ENCODE measurements around the gene ANO2.

Gene ANO2

DNA sequence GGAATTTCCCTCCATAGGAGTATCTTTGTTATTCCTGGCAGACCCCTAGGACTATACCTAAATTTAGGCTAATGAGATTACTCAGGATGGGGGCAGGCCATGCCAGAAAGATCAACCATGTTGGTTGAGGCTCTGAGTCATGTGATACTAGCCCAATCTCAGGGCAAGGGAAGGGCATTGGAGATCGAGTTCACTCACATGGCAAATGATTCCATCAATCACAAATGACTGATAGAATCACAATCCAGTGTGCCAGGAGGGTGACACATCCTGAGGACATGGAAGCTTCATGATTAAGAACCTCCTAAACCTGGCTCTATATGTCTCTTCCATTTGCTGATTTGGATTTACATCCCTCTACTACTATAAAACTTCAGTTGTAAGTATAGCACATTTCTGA lies 330.8 kb downstream of the ANO2 start:
- DNase-seq, result no peak

DNA sequence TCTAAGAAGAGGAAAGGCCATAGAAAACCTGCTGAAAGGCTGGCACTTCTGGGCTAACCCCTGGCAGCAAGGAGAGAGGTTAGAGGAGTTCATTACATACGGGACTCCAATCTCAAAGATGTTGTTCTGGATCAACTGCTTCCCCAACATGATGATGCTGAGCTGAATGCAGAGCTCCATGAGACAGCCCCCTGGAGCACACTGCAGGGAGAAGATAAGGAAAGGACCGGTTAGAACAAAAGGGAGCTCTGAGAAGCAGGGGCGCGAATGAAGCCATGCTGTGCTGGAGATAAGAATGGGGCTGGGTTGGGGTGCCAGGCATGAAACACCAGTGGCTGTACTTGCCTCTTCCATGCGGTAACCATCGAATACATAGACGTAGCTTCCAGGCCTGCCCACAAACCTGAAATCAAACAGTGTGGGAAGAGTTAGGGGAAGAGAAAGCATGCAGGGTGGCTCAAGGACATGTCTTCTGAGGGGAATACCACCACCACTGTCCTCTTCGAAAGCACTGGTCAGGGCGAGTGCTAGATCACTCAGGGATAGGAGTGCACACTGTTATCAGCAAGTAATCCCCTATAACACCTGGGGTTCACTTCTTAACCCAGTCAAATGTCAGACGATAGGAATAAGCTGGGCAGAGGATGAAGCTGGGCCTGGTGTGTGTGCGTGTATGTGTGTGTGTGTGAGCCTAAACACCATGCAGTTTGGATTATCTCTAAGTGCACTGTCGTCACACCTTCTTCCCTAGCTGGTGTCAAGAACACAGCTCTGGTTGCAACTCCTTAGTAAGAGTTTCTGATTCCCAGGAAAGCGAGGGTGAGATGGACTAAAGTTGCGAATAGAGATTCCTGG lies 332.3 kb downstream of the ANO2 start:
- no peak for DNase-seq

DNA sequence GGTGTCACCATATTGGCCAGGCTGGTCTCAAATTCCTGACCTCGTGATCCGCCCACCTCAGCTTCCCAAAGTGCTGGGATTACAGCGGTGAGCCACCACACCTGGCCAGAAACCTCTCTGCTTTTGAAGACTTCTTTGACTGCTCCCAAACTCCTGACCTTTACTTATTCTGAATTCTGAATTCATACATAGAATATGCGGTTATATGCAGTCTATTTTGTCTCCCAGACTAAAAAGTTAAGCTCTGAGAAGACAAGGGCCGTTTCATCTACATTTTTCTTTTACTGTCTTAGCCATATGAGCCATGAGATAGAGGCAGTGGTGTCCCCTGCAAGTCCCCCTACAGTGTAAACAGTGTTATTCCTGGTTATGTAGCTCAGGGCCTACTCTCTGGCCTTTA lies 333.9 kb downstream of the ANO2 start:
- DNase-seq, result no peak

GRCh38 chr12:5599378-5599777 lies 345.7 kb downstream of the ANO2 start:
- DNase-seq, result no peak

DNA sequence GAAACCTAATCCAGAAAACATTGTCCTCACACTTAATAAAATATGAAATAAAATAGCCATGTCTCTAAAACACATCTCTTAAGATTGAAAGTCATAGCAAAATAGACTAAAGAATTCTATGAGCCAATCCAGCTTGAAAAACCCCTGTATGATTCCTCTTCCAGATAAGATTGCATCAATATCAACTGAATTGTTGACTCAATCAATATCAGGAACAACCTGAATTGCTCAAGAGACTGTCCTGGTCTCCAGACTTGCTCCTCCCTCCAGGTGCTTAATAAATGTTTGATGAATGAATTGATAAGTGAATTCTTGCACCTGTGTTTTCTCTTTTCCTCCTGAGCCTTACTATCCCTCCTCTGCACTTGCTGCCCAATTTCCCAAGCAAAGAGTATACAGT lies 351.1 kb downstream of the ANO2 start:
- DNase-seq, result no peak

- DNase-seq, result no peak
Observed at GRCh38 chr12:5593086-5593485, 352.0 kb downstream of the ANO2 start.

DNA sequence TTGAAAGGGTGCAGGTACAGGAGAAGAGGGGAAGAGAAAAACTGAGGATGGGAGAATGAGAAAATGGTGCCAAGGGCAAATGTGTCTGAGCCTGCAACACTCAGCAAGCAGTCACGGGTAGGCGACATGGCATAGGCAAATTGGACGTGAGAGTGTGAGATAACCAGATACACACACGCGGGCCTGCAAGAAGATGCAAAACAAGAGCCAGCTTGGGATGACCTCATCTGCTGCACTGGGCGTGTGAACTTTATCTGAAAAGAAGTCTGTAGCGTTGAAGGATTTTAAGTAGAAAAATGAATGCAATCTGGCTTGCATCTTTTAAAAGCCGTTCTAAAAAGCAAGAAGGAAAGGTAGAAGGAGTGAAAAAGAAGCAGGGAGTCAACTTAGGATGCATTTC lies 352.7 kb downstream of the ANO2 start:
- no peak for DNase-seq

DNA sequence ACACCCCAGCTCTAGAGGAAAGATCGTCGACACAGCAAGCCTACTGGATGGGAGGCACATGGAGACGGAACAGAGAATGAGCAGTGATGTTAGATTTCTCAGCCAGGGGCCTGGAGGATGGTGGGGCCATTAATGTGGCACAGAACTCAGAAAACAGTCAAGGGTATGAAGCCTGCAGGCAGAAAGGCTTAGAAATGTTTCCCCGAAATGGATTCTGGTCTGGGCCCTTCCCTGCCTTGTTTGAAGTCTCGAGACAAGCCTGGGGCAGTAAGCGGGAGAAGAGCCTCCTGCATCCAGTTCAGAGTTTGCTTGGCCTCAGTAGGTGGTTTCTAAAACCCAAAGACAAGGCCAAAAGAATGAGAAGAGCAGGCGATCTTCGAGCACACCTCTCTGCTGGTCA lies 354.7 kb downstream of the ANO2 start:
- DNase-seq, result no peak

DNA sequence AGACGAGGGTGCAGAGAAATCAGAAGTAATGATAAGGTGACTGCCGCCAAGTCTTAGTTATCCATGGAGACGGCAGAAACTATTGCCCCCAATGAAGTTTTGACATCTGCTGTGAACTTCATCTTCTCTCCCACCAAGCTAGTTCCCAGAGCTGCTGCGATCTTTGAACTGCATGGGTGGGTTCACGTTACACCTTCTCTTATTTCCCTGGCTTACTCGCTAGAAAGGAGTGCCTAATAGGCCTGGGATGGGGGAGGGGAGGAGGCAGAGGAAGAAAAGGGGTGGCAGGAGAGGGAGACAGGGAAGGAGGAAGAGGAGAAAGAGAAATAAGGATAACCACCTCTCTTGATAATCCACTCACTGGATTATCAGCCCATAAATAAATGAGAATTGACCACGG lies 356.0 kb downstream of the ANO2 start:
- no peak for DNase-seq

DNA sequence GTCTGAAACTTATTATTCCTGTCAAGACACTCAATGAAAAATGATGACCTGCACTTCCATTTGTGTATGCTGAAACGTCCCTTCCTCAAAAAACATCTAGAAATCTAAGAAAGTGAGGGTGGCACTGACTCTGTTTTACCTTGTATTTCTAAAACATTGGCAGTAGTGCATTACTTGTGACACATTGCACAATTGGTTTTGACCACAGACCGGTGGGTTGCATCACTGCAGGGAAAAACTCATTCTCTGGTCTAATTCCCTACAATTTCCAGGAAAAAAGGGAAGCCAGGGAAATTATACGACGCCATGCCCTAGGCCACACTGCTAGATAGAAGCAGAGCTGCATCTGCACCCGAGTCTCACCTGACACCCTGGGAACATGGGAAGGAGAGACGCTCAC lies 356.5 kb downstream of the ANO2 start:
- no peak for DNase-seq

DNA sequence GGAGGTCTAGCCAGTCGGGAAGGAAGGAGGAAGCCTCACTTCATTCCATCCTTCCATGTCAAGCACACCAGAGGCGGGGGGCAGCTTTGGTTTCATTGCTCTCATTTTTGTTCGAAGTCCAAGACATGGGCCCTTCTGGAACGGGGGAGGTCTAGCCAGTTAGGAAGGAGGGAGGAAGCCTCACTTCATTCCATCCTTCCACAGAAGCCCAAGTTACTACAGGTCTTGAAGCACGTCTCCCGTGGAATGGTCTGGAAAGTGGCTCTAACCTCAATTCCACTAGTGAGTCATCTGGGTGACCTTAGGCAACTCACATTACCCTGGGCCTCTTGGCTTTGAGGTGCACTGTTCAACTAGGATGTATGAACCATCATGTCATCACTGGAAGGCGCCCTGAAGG lies 356.9 kb downstream of the ANO2 start:
- no peak for DNase-seq

DNA sequence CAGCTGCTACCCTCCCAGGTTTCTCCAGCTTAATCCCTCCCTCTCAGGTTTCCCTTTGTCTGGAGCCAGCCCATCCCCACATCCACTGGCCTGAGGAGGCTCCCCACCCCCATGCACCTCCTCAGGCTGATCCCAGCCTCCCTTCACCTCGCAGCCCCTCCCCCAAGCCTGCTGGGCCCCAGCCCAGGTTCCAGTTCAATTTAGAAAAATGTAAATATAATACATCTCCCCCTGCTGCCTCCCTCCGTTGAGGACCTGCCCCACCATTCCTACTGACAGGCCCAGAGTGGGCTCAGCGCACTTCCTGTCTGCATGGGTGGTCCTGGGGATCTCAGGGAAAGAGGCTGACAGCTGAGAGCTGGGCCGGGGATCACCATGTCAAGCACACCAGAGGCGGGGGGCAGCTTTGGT lies 357.3 kb downstream of the ANO2 start:
- no peak for DNase-seq

DNA sequence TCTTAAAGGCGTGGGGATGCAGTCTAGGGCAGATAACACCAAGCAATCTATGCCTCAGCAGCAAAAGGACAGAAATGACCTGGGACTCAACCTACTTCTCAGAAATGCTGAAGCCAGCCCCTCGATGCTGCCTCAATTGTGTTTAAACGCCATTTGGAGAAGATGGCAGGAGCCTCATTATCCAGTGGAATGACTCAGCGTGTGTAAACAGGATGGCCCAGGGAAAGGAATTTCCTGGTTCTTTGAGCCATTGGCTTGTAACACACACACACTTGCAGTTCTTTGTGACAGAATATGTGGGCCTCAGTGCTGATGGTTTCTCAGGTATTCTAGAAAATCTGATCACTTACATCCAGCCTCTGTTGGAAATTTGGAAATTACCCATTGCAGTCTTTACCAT lies 358.9 kb downstream of the ANO2 start:
- DNase-seq, result no peak

DNA sequence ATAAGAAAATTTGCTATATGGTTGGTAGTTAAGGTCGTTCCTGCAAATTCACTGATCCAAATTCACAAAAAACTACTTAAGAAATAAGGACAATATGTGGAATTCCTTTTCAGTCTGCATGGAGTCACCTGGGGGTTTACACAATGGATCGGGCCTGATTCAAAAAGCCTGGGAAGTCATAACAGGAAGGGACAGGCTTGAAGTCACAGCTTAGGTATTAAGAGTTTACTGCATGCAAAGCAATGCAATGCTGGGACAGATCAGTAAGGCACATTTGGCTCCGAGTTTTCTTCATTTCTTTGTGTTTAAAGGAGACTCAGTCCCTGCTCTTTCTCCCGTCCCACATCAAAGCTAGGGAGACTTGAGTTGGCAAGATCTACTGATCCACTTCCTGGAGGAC lies 359.9 kb downstream of the ANO2 start:
- DNase-seq, result no peak

GRCh38 chr12:5584412-5585175 lies 360.5 kb downstream of the ANO2 start:
- no peak for DNase-seq

DNA sequence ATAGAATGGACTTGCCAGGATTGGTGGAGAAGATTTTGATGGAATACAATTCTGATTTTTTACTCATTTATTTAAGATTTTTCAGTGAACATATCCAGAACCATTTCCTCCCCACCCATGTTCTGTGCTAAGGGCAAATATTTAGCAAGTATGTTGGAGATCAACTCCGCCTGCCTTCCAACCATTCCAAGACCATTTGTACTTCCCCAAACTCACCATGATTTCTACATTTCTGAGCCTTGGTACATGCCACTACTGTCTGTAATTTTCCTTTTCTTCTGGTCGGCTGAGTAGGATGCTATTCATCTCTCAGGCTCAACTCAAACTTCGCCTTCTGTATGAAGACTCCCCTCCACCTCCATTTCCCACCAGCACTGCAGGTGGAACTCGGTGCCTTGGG lies 362.5 kb downstream of the ANO2 start:
- DNase-seq, result no peak

- DNase-seq, result no peak
Observed at GRCh38 chr12:5582018-5582417, 363.0 kb downstream of the ANO2 start.

- no peak for DNase-seq
Observed at GRCh38 chr12:5581616-5582015, 363.4 kb downstream of the ANO2 start.

- no peak for DNase-seq
Observed at GRCh38 chr12:5581019-5581418, 364.0 kb downstream of the ANO2 start.

DNA sequence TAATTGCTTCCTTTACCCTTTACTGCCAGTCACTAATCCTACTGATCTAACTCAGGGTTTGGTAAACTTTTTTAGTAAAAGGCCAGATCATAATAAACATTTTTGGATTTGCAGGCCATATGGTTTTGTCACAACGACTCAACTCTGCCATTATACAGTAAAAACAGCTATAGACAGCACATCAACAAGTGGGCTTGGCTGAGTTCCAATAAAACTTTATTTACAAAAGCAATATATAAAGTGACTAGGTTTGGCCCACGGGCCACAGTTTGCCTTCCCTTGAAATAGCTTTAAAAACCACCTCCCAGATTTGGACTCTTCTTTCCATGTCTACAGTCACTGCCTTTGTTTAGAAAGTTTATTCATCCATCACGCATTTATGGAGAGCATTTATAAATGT lies 366.3 kb downstream of the ANO2 start:
- DNase-seq, result no peak

GRCh38 chr12:5577741-5578140 lies 367.3 kb downstream of the ANO2 start:
- no peak for DNase-seq

- DNase-seq, result peak in 1 of 2 experiments; percentile 6
Observed at GRCh38 chr12:5577211-5577612, 367.8 kb downstream of the ANO2 start.

- DNase-seq, result no peak
Observed at GRCh38 chr12:5575987-5576386, 369.1 kb downstream of the ANO2 start.

GRCh38 chr12:5575232-5575631 lies 369.8 kb downstream of the ANO2 start:
- DNase-seq, result no peak

GRCh38 chr12:5573390-5573789 lies 371.7 kb downstream of the ANO2 start:
- no peak for DNase-seq
